Prostate gland (tissue), 2 donors: ENCODE results near the gene ZNF831.

Experiments used
- CTCF ChIP-seq, 4 experiments: fragments of 200-600 bp in 2 of 4; fragments of 450-650 bp in 2 of 4; sonication (generic) in 2 of 4; IDR thresholded peaks; 1 replicate in 3 of 4; 2 replicates in 1 of 4; pipeline ENCODE4 v1.5.1; 2016 to 2019; ENCODE audit warnings: antibody characterized with exemption in 4 of 4, mild to moderate bottlenecking in 2 of 4, moderate library complexity in 2 of 4
- POLR2A ChIP-seq: fragments of 450-650 bp; IDR thresholded peaks from one replicate; pipeline ENCODE4 v1.6.1; 2016; ENCODE audit warnings: antibody characterized with exemption, mild to moderate bottlenecking
- POLR2AphosphoS5 ChIP-seq: sonication (generic); formaldehyde crosslinking; IDR thresholded peaks from one replicate; pipeline ENCODE4 v1.6.1; 2017; ENCODE audit warnings: antibody characterized with exemption

GRCh38 chr20:59207742-59208357, 44.2 kb downstream of the ZNF831 start:
- TF ChIP-seq CTCF (IDR thresholded peaks at IDR 0.05) (peak in 3 of 4 experiments; percentile 28 to 56 (median 43)), POLR2AphosphoS5 (no peak), POLR2A (no peak)
